Transverse colon (tissue), 4 donors: ENCODE results near the gene SPATC1L. TPM values are rescaled to one million over a fixed set of nuclear protein-coding genes. Genes with fewer than 3 reads are reported as not detected.

Experiments
- DNase-seq: peaks from one replicate; pipeline ENCODE4 v3.0.0-alpha.2; 2019
- H3K27ac ChIP-seq, 4 donors: fragments of 200-600 bp; sonication (generic); 2 replicates each; pipeline ENCODE4 v1.5.1; 2016 to 2018; ENCODE audit warnings: inconsistent platforms in 4 of 4
- H3K27me3 ChIP-seq: fragments of 200-600 bp; sonication (generic); 2 replicates; pipeline ENCODE4 v1.5.1; 2017; ENCODE audit warnings: inconsistent platforms
- H3K36me3 ChIP-seq, 4 donors: fragments of 200-600 bp; sonication (generic); 2 replicates each; pipeline ENCODE4 v1.5.1; 2017 to 2019; ENCODE audit warnings: inconsistent platforms in 4 of 4
- H3K4me1 ChIP-seq, 4 donors: fragments of 200-600 bp; sonication (generic); 2 replicates each; pipeline ENCODE4 v1.5.1; 2017 to 2020; ENCODE audit warnings: inconsistent platforms in 4 of 4
- H3K4me3 ChIP-seq, 4 donors: fragments of 200-600 bp; sonication (generic); 1 replicate in 1 of 4; 2 replicates in 3 of 4; pipeline versions ENCODE4 v1.5.1 to v1.6.1; 2017 to 2019; ENCODE audit warnings: inconsistent platforms in 4 of 4
- H3K9me3 ChIP-seq, 2 donors: fragments of 200-600 bp; sonication (generic); 2 replicates each; pipeline ENCODE4 v1.5.1; 2017 to 2019; ENCODE audit warnings: inconsistent platforms in 2 of 2
- CTCF ChIP-seq, 5 experiments: fragments of 200-600 bp in 3 of 5; fragments of 450-650 bp in 2 of 5; sonication (generic) in 3 of 5; IDR thresholded peaks; 1 replicate in 2 of 5; 2 replicates in 3 of 5; pipeline ENCODE4 v1.5.1; 2016 to 2017; ENCODE audit warnings: antibody characterized with exemption in 5 of 5, inconsistent platforms in 3 of 5, mild to moderate bottlenecking in 2 of 5, moderate library complexity in 1 of 5
- EP300 ChIP-seq: sonication (generic); formaldehyde crosslinking; IDR thresholded peaks from one replicate; pipeline ENCODE4 v1.6.1; 2017; ENCODE audit warnings: antibody characterized with exemption, low read depth
- POLR2A ChIP-seq: fragments of 450-650 bp; IDR thresholded peaks from one replicate; pipeline ENCODE4 v1.6.1; 2016; ENCODE audit warnings: antibody characterized with exemption, mild to moderate bottlenecking, moderate library complexity
- POLR2AphosphoS5 ChIP-seq, 3 donors: sonication (generic); formaldehyde crosslinking; IDR thresholded peaks; one replicate each; pipeline ENCODE4 v1.6.1; 2016; ENCODE audit warnings: antibody characterized with exemption in 3 of 3
- WGBS, 2 donors: methylation state at CpG; one replicate each; pipeline ENCODE4 v1.1.5; 2018; ENCODE audit warnings: low coverage in 1 of 2; 5-methylcytosine and 5-hydroxymethylcytosine counted together
- in situ Hi-C, 4 donors: fragments of 200-750 bp; cut with MboI; loops; one replicate each; pipeline versions ENCODE4 v1.15.0 to v1.15.1; 2017; ENCODE audit warnings: low sequenced_read_pairs in 3 of 4, low pct_ligation_motif_present in 1 of 4, low pct_unique_long_range_greater_than_20kb in 1 of 4
- intact Hi-C: fragments of 100-400 bp; cut with DNase I; formaldehyde crosslinking; loops from one replicate; pipeline ENCODE4 v1.15.1; 2023; ENCODE audit warnings: low total_unique reads
- total RNA-seq, 4 donors: library from RNA; depleted of rRNA; stranded (reverse); fragments of >200 nt; gene quantifications; one replicate each; pipeline ENCODE4 v1.1.0, GENCODE V29; 2016

The SPATC1L gene
- total RNA-seq, 4 donors from 2014 or later, result 1.2 to 11.0 (median 8.5) TPM; not detected in 1

DNA sequence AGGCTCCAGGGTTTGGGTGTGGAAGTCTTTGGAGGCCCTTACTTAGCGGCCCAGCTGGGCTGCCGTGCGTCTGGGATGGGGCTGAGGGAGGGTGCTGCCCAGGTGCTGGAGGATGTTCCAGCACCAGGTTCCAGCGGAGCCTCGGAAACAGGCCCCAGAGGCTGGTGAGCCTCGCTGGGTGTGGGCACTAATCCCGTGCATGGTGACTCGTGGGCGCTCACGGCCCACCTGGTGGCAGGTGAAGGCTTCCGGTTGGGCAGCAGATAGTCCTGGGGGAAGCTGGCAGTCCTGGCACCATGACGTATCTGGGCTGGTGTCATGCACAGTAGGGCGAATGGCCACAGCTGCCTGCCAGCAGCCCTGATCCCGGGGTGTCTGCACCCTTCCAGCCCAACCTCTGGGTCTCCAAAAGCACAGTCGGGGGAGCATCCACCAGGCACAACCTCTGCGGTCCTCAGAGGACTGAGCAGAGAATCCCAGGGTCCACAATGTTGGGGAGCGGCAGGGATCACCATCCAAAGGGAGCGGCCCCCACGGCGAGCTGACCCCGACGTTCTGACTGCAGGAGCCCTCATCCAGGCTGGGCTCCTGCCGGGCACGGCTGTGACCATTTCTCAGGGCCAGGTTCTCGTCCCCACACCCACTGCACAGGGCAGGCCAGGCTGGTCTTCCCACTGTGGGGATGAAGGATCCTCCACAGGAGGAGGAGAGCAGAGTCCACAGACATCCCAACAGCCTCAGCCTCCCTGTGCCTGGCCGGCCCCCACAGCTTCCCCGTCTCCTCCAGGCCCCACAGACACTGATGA lies 54.2 kb downstream of the SPATC1L start:
- in situ Hi-C loops (no loop called here), intact Hi-C loops (no loop called here)
- no peak for TF ChIP-seq EP300
- no peak for TF ChIP-seq POLR2AphosphoS5 (IDR thresholded peaks at IDR 0.05)
- no peak for TF ChIP-seq CTCF (IDR thresholded peaks at IDR 0.05)
- no peak for TF ChIP-seq POLR2A
- no peaks in the 10 kb centered on the region for H3K9me3 ChIP-seq
- H3K36me3 ChIP-seq, result no peaks in the 10 kb centered on the region
- WGBS, 2 donors, result 82% methylated on average over 26 of the region's 27 CpGs; no CpG with 5 or more reads in 1 of the 2 donors
- no peaks in the 10 kb centered on the region for H3K27me3 ChIP-seq
- H3K27ac ChIP-seq, result peak overlapping the region in 2 of 4 donors; percentile 8 to 44
- DNase-seq, result no peak
- H3K4me1 ChIP-seq, result no peaks in the 10 kb centered on the region
- no peak overlapping the region for H3K4me3 ChIP-seq

DNA sequence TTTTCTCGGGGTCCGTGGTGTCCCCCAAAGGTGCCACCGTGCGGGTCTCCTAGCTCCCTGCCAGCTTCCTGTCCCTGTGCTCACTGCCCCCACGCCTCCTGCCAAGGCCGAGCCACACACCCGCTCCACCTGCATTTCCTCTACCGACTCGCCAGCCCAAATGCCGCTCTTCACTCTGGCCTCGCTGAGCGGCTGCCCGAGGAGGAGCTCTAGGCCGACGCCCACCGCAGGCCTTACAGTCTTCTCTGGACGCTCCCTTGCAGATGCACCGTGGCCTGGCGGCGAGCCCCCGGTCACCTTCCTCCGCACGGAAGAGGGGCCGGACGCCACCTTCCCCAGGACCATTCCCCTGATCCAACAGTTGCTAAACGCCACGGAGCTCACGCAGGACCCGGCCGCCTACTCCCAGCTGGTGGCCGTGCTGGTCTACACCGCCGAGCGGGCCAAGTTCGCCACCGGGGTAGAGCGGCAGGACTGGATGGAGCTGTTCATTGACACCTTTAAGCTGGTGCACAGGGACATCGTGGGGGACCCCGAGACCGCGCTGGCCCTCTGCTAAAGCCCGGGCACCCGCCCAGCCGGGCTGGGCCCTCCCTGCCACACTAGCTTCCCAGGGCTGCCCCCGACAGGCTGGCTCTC lies 55.2 kb downstream of the SPATC1L start:
- 86% methylated on average over 44 of the region's 45 CpGs; no CpG with 5 or more reads in 1 of the 2 donors for WGBS, 2 donors
- intact Hi-C loops, result no loop called here

GRCh38 chr21:46128106-46128932 lies 55.9 kb downstream of the SPATC1L start:
- Histone ChIP-seq H3K9me3 (no peaks in the 10 kb centered on the region), H3K27ac (peak overlapping the region in 1 of 4 donors; percentile 8), H3K27me3 (no peaks in the 10 kb centered on the region), H3K36me3 (peaks cover 0 to 3% (median 0%) of the 10 kb centered on the region in 4 donors), H3K4me3 (no peak overlapping the region), H3K4me1 (no peaks in the 10 kb centered on the region)
- intact Hi-C loops, result no loop called here
- peak; percentile 4 for DNase-seq
- in situ Hi-C loops, result no loop called here
- TF ChIP-seq EP300 (no peak), POLR2A (no peak), CTCF (IDR thresholded peaks at IDR 0.05) (no peak), POLR2AphosphoS5 (IDR thresholded peaks at IDR 0.05) (no peak)
- 73% methylated on average over 23 of the region's 23 CpGs; no CpG with 5 or more reads in 1 of the 2 donors for WGBS, 2 donors

More for the DNA sequence above, 55.2 kb downstream of the SPATC1L start:
- in situ Hi-C loops, result no loop called here
- no peak for DNase-seq
- no peaks in the 10 kb centered on the region for H3K27me3 ChIP-seq
- peaks cover 0 to 3% (median 0%) of the 10 kb centered on the region in 4 donors for H3K36me3 ChIP-seq
- TF ChIP-seq POLR2A (no peak), POLR2AphosphoS5 (IDR thresholded peaks at IDR 0.05) (no peak)
- H3K9me3 ChIP-seq, result no peaks in the 10 kb centered on the region
- H3K27ac ChIP-seq, result no peak overlapping the region
- no peaks in the 10 kb centered on the region for H3K4me1 ChIP-seq
- no peak overlapping the region for H3K4me3 ChIP-seq

DNA sequence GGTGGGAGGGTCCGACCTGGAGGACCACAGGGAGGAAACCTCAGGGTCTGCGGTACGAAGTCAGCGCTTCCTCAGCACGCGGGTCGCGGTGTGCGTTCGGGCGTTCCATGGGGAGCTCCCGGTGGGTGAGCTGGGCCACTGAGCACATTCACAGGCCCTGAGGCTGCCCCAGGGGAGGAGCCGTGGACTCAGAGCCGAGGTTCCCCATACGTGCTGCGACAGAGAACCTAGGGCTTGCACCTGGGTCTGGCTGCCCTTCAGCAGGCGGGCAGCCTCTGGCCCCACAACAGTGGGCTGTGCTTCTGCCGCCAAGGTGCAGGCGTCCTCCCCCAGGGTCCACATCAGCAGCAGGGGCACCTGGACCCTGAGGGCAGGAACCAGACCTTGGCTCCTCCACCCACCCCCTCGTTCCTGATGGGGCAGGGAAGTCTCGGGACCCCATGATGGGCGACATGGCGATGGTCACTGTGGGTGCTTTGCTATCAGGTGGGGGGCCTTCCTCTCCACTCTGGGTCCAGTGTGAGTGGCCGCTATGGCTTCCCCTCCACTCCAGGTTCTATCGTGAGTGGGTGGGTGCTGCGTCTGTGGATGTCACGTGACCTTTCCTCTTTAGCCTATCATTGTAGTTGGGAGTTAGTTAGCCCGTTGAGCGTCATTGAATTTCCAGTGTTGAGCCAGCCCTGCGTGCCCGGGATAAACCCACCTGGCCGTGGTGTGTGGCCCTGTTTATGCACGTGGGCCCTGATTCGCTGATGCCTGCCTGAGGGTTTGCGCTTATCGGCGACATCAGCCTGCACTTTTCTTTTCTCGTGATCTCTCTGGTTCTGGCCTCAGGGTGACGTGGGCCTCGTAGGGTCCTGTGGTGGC lies 56.8 kb downstream of the SPATC1L start:
- TF ChIP-seq POLR2AphosphoS5 (IDR thresholded peaks at IDR 0.05), result no peak
- no peak for TF ChIP-seq EP300
- no peak for TF ChIP-seq CTCF (IDR thresholded peaks at IDR 0.05)
- no peak for TF ChIP-seq POLR2A
- intact Hi-C loops (no loop called here), in situ Hi-C loops (no loop called here)
- Histone ChIP-seq H3K9me3 (no peaks in the 10 kb centered on the region), H3K27me3 (no peaks in the 10 kb centered on the region), H3K4me1 (no peaks in the 10 kb centered on the region), H3K4me3 (no peak overlapping the region), H3K27ac (peak overlapping the region in 1 of 4 donors; percentile 8), H3K36me3 (peaks cover 0 to 6% (median 0%) of the 10 kb centered on the region in 4 donors)
- DNase-seq, result no peak
- WGBS, 2 donors, result 40 to 88% methylated on average over 1 to 40 of the region's 40 CpGs
